GM12892 (cell line): ENCODE data around the gene HIF1A.

Experiments used
- POLR2A ChIP-seq: IDR thresholded peaks from 2 replicates; pipeline ENCODE4 v1.6.1; 2011; ENCODE audit warnings: low read depth, low read length, control low read depth
- POLR2AphosphoS5 ChIP-seq: IDR thresholded peaks from 2 replicates; pipeline ENCODE4 v1.6.1; 2011; ENCODE audit warnings: low read depth, low read length, control low read depth

DNA sequence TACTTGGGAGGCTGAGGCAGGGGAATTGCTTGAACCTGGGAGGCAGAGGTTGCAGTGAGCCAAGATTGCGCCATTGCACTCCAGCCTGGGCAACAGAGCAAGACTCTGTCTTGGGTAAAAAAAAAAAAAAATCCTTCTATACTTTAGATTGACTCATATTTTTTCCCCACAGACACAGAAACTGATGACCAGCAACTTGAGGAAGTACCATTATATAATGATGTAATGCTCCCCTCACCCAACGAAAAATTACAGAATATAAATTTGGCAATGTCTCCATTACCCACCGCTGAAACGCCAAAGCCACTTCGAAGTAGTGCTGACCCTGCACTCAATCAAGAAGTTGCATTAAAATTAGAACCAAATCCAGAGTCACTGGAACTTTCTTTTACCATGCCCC, 42.6 kb downstream of the HIF1A start:
- TF ChIP-seq POLR2A (no peak), POLR2AphosphoS5 (no peak)
